GM19328 (cell line): ENCODE results near the gene MLN.

Experiments used
- ATAC-seq: cut with Tn5 transposase; IDR thresholded peaks from one replicate; pipeline ENCODE4 v1.9.1; 2021; ENCODE audit warnings: mild to moderate bottlenecking, moderate library complexity; ENCODE audit not compliant: unreplicated experiment

Gene MLN

GRCh38 chr6:33803571-33804053 lies at the start of gene MLN:
Gene MLN (minus strand): TSS chr6:33804003. CDS start chr6:33801163, 2,840 bp downstream.
- no peak for ATAC-seq

GRCh38 chr6:33853026-33853425 lies 49.2 kb upstream of the MLN start:
- no peak for ATAC-seq

GRCh38 chr6:33851959-33852358 lies 48.2 kb upstream of the MLN start:
- ATAC-seq: no peak

- ATAC-seq: no peak
These were observed 47.2 kb upstream of the MLN start for GRCh38 chr6:33850869-33851541.

- ATAC-seq: no peak
These were observed 46.5 kb upstream of the MLN start for GRCh38 chr6:33850296-33850695.

GRCh38 chr6:33849500-33850075 lies 45.8 kb upstream of the MLN start:
- ATAC-seq: no peak

GRCh38 chr6:33848484-33848883 lies 44.7 kb upstream of the MLN start:
- no peak for ATAC-seq

GRCh38 chr6:33847867-33848266 lies 44.1 kb upstream of the MLN start:
- ATAC-seq: no peak

- no peak for ATAC-seq
These were observed 43.3 kb upstream of the MLN start for GRCh38 chr6:33847078-33847477.

- no peak for ATAC-seq
These were observed 42.4 kb upstream of the MLN start for GRCh38 chr6:33846226-33846625.

GRCh38 chr6:33845031-33845745 lies 41.4 kb upstream of the MLN start:
- ATAC-seq: no peak

- no peak for ATAC-seq
These were observed 39.6 kb upstream of the MLN start for GRCh38 chr6:33843131-33844121.

GRCh38 chr6:33841868-33842267 lies 38.1 kb upstream of the MLN start:
- ATAC-seq: no peak

GRCh38 chr6:33841070-33841469 lies 37.3 kb upstream of the MLN start:
- no peak for ATAC-seq

GRCh38 chr6:33840048-33840926 lies 36.5 kb upstream of the MLN start:
- ATAC-seq: no peak

GRCh38 chr6:33839399-33840047 lies 35.7 kb upstream of the MLN start:
- ATAC-seq: no peak

- no peak for ATAC-seq
These were observed 35.2 kb upstream of the MLN start for GRCh38 chr6:33838983-33839382.

GRCh38 chr6:33837971-33838665 lies 34.3 kb upstream of the MLN start:
- ATAC-seq: no peak
